Tibial nerve (tissue), 4 donors: ENCODE results near the gene ARHGAP29. TPM values are rescaled to one million over a fixed set of nuclear protein-coding genes. Genes with fewer than 3 reads are reported as not detected.

Experiments
- DNase-seq, 2 donors: peaks; one replicate each; pipeline ENCODE4 v3.0.0-alpha.2; 2019; ENCODE audit warnings: low spot score in 2 of 2
- H3K27ac ChIP-seq, 4 donors: fragments of 200-600 bp; sonication (generic) in 3 of 4; one replicate each; pipeline ENCODE4 v1.5.1; 2017 to 2019; ENCODE audit warnings: mild to moderate bottlenecking in 1 of 4
- H3K27me3 ChIP-seq, 2 donors: fragments of 200-600 bp; sonication (generic) in 1 of 2; one replicate each; pipeline versions ENCODE4 v1.5.1 to v1.6.0; 2017 to 2019
- H3K36me3 ChIP-seq, 3 donors: fragments of 200-600 bp; sonication (generic); one replicate each; pipeline ENCODE4 v1.5.1; 2018 to 2019
- H3K4me1 ChIP-seq, 4 donors: fragments of 200-600 bp; sonication (generic) in 3 of 4; one replicate each; pipeline ENCODE4 v1.5.1; 2017 to 2019
- H3K4me3 ChIP-seq, 4 donors: fragments of 200-600 bp; sonication (generic) in 3 of 4; one replicate each; pipeline ENCODE4 v1.5.1; 2017 to 2019; ENCODE audit warnings: mild to moderate bottlenecking in 1 of 4, moderate library complexity in 1 of 4
- H3K9me3 ChIP-seq, 4 donors: fragments of 200-600 bp; sonication (generic) in 3 of 4; one replicate each; pipeline ENCODE4 v1.5.1; 2017 to 2019
- CTCF ChIP-seq, 5 experiments: fragments of 200-600 bp in 3 of 5; fragments of 450-650 bp in 2 of 5; sonication (generic) in 3 of 5; IDR thresholded peaks; one replicate each; pipeline ENCODE4 v1.5.1; 2016 to 2019; ENCODE audit warnings: antibody characterized with exemption in 5 of 5, mild to moderate bottlenecking in 3 of 5, moderate library complexity in 2 of 5
- EP300 ChIP-seq, 2 donors: sonication (generic); formaldehyde crosslinking; IDR thresholded peaks; one replicate each; pipeline ENCODE4 v1.6.1; 2017; ENCODE audit warnings: antibody characterized with exemption in 2 of 2, mild to moderate bottlenecking in 1 of 2
- POLR2A ChIP-seq, 2 donors: fragments of 450-650 bp; IDR thresholded peaks; one replicate each; pipeline ENCODE4 v1.6.1; 2017; ENCODE audit warnings: antibody characterized with exemption in 2 of 2, mild to moderate bottlenecking in 2 of 2, moderate library complexity in 2 of 2
- WGBS, 2 donors: methylation state at CpG; one replicate each; pipeline ENCODE4 v1.1.5; 2018; 5-methylcytosine and 5-hydroxymethylcytosine counted together
- total RNA-seq, 4 donors: library from RNA; depleted of rRNA; stranded (reverse); fragments of >200 nt; gene quantifications; one replicate each; pipeline ENCODE4 v1.1.0, GENCODE V29; 2016

The ARHGAP29 gene
- total RNA-seq, 4 donors from 2014 or later: 45.9 to 80.4 (median 50.1) TPM

DNA sequence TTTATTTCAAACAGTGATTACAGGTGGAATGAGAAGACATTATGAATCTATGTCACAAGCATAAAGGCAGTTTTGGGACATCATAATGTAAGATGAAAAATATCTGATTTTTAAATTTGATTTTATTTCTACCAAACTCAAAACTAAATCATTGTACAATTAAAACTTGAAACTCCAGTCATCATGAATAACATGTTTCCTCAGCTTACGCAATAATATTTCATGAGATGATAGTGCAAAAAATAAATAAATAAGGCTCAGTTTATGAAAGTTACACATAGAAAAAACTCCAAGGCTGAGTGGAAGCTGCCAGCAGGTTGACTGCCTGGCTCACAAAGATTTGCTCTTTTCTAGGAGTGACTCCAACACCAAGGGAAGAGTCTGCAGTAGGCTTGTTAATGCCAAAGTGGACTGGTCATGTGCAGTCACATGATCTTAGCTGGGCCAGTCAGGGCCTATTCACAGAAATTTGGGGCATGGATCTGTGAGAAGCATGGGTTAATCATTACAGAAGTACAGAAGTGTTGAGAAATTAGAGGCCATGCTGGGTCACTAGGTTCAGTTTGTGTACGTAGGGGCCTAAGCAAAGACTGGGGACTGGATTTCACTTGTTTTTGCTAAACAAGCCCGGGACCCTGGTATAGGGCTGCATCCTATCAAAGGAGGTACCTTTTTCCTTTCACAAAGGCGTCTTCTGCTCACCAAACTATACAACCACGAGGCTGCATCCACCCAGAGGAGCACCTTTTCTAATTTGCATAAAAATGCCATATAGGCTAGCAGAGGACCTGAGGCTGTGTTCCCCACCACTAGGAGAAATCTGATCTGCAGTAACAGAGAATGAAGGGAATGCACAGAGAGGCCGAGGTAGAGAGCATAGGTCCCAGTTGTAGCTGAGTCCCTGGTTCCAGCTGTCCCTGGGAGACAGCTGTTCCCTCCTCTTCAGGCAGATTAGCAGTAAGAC lies 111.6 kb downstream of the ARHGAP29 start:
- no peaks in the 10 kb centered on the region for H3K27me3 ChIP-seq
- H3K27ac ChIP-seq: no peak overlapping the region
- no peaks in the 10 kb centered on the region for H3K9me3 ChIP-seq
- 66 to 74% methylated on average over 6 of the region's 6 CpGs for WGBS, 2 donors
- DNase-seq: no peak
- H3K4me1 ChIP-seq: peaks cover 0 to 16% (median 0%) of the 10 kb centered on the region in 4 donors
- no peaks in the 10 kb centered on the region for H3K36me3 ChIP-seq
- no peak for TF ChIP-seq EP300 (IDR thresholded peaks at IDR 0.05)
- TF ChIP-seq CTCF (IDR thresholded peaks at IDR 0.05): no peak
- no peak for TF ChIP-seq POLR2A (IDR thresholded peaks at IDR 0.05)
- no peak overlapping the region for H3K4me3 ChIP-seq

DNA sequence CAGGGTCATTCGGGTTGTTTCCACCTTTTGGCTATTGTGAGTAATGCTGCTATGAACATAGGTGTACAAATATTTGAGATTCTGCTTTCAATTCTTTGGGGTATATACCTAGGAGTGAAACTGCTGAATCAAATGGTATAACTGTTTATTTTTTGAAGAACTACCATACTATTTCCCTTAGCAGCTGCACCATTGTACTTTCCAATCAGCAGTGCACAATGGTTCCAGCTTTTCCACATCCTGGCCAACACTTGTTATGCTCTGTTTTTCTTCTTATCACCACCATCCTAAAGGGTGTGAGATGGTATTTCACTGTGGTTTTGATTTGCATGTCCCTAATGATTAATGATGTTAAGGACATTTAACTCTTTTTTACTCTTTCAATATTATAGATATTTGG lies 112.8 kb downstream of the ARHGAP29 start:
- TF ChIP-seq POLR2A (IDR thresholded peaks at IDR 0.05) (no peak), EP300 (IDR thresholded peaks at IDR 0.05) (no peak), CTCF (IDR thresholded peaks at IDR 0.05) (no peak)
- Histone ChIP-seq H3K4me1 (peaks cover 0 to 16% (median 0%) of the 10 kb centered on the region in 4 donors), H3K4me3 (no peak overlapping the region), H3K9me3 (no peaks in the 10 kb centered on the region), H3K27ac (no peak overlapping the region), H3K36me3 (no peaks in the 10 kb centered on the region), H3K27me3 (no peaks in the 10 kb centered on the region)
- 93 to 96% methylated on average over 1 of the region's 1 CpG for WGBS, 2 donors
- no peak for DNase-seq

- no peaks in the 10 kb centered on the region for H3K27me3 ChIP-seq
- no peaks in the 10 kb centered on the region for H3K9me3 ChIP-seq
- WGBS, 2 donors: 75 to 85% methylated on average over 5 of the region's 5 CpGs
- no peak for DNase-seq
- peaks cover 0 to 22% (median 0%) of the 10 kb centered on the region in 4 donors for H3K4me1 ChIP-seq
- H3K4me3 ChIP-seq: no peak overlapping the region
- no peaks in the 10 kb centered on the region for H3K36me3 ChIP-seq
- no peak for TF ChIP-seq EP300 (IDR thresholded peaks at IDR 0.05)
- no peak for TF ChIP-seq CTCF (IDR thresholded peaks at IDR 0.05)
- TF ChIP-seq POLR2A (IDR thresholded peaks at IDR 0.05): no peak
- H3K27ac ChIP-seq: no peak overlapping the region
Observed at GRCh38 chr1:94122201-94122970, 115.0 kb downstream of the ARHGAP29 start.

Other genes starting within 250 kb of the ARHGAP29 start
- under 1 TPM in 2 of 4 donors, not detected in 2; 0.20 to 0.21 TPM for gene ABCA4, start 116.4 kb downstream of the ARHGAP29 start, total RNA-seq
- 10 to 100 TPM; 37.9 to 90.2 (median 51.9) TPM for gene ABCD3, start 180.8 kb upstream of the ARHGAP29 start, total RNA-seq